Upper lobe of left lung (tissue), 4 donors: Measurements from ENCODE around the gene HSD3B2.
"Not testable (repeated sequence)": the region's sequence is repeated elsewhere in the genome, so short reads cannot be mapped to it uniquely, and the experiment has no call there.

Source experiments
- POLR2A ChIP-seq, 4 donors: fragments of 450-650 bp; IDR thresholded peaks; one replicate each; pipeline ENCODE4 v1.5.1; 2016 to 2017; ENCODE audit warnings: antibody characterized with exemption in 4 of 4, mild to moderate bottlenecking in 2 of 4
- POLR2AphosphoS5 ChIP-seq, 2 donors: sonication (generic); formaldehyde crosslinking; IDR thresholded peaks; one replicate each; pipeline ENCODE4 v1.5.1; 2017; ENCODE audit warnings: antibody characterized with exemption in 2 of 2
- TF ChIP-seq, protein P1 (sequence below), 6 experiments: fragments of 450-650 bp in 4 of 6; fragments of 200-600 bp in 2 of 6; sonication (generic) in 2 of 6; IDR thresholded peaks; one replicate each; pipeline ENCODE4 v1.5.1; 2016 to 2019; ENCODE audit warnings: antibody characterized with exemption in 6 of 6

- TF ChIP-seq, protein P1, sequence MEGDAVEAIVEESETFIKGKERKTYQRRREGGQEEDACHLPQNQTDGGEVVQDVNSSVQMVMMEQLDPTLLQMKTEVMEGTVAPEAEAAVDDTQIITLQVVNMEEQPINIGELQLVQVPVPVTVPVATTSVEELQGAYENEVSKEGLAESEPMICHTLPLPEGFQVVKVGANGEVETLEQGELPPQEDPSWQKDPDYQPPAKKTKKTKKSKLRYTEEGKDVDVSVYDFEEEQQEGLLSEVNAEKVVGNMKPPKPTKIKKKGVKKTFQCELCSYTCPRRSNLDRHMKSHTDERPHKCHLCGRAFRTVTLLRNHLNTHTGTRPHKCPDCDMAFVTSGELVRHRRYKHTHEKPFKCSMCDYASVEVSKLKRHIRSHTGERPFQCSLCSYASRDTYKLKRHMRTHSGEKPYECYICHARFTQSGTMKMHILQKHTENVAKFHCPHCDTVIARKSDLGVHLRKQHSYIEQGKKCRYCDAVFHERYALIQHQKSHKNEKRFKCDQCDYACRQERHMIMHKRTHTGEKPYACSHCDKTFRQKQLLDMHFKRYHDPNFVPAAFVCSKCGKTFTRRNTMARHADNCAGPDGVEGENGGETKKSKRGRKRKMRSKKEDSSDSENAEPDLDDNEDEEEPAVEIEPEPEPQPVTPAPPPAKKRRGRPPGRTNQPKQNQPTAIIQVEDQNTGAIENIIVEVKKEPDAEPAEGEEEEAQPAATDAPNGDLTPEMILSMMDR (IDR thresholded peaks at IDR 0.05) = not testable (repeated sequence)
- not testable (repeated sequence) for TF ChIP-seq POLR2AphosphoS5, POLR2A (IDR thresholded peaks at IDR 0.05)
Measured at GRCh38 chr1:119377594-119377993, 37.4 kb upstream of the HSD3B2 start.
